HTR-8/SVneo (cell line): ENCODE data around the gene ERCC2.
A peak's percentile ranks its signal among the peaks of the same experiment; 100 is the strongest.
"Not testable (repeated sequence)": the region's sequence is repeated elsewhere in the genome, so short reads cannot be mapped to it uniquely, and the experiment has no call there.

Experiments used
- DNase-seq: peaks from one replicate; pipeline ENCODE4 v3.0.0; 2011; ENCODE audit warnings: low spot score, mixed read lengths; ENCODE audit not compliant: insufficient read length
- FAIRE-seq: peaks from 2 replicates; lab custom pipeline; 2011; peaks lifted over from hg19 to GRCh38; lab: Jason Lieb, UNC

ERCC2 gene

DNA sequence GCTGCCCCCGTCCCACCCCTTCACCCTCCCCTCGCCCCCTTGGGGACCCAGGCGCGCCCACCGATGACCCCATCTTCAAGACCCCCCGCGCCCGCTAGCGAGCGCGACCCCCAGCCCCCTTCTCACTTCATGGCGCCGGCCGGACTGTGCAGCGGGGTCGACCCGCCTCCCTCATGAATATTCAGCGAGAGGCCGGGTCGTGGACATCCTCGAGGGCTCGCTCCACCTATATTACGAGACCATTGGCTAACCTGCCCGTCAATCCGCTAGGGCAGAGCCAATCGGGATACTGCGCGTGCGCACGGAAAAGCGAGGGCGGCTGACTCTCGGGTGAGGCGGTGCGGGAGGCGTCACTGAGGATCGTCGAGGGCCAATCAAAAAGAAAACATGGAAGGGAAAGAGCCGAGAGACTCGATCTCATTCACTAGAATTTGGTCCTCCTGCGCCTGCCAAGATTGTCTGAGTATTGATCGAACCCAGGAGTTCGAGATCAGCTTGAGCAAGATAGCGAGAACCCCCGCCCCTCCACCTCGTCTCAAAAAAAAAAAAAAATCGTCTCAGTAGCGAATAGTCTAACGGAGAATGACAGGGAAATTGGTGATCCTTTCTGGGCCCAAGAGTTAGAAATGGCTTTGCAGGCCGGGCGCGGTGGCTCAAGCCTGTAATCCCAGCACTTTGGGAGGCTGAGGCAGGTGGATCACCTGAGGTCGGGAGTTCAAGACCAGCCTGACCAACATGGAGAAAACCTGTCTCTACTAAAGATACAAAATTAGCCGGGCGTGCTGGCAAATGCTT is at the start of gene ERCC2:
Gene ERCC2, minus strand, starts transcription at position 164 of the 795 bp plus-strand sequence. Its CDS starts 33 bp downstream, at position 131.
- FAIRE-seq = peak; percentile 88
- peak; percentile 100 for DNase-seq

DNA sequence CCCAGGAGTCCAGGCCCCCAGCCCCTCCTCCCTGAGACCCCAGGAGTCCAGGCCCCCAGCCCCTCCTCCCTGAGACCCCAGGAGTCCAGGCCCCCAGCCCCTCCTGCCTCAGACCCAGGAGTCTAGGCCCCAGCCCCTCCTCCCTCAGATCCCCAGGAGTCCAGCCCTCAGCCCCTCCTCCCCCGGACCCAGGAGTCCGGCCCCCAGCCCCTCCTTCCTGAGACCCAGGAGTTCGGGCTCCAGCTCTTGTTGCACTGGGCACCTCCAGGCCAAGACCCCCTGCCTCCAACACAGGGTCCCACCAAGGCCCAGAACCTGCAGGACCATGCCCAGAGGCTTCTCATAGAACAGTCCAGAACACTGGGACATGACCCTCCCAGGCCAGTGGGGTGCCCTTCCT is 49.5 kb upstream of the ERCC2 start:
- FAIRE-seq = no peak
- DNase-seq = no peak

DNA sequence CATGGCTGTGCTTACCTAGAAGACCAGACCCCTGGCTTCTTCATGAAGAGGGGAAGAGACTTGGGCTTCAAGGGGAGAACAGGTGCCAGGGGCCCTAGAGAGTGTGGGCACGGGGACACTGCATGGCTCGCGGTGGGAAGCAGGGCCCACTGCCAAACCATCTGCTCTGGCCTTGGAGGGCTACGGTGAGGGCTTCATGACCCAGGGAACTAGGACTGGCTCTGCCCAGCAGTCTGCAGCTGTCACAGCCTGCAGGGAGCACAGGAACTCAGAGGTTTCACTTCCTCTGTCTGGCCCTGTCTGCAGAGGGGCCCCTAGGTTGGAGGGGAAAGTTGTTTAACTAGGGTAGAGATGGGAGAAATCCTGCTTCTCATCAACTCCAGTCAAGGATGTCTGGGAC is 49.0 kb upstream of the ERCC2 start:
- FAIRE-seq (no peak), DNase-seq (no peak)

DNA sequence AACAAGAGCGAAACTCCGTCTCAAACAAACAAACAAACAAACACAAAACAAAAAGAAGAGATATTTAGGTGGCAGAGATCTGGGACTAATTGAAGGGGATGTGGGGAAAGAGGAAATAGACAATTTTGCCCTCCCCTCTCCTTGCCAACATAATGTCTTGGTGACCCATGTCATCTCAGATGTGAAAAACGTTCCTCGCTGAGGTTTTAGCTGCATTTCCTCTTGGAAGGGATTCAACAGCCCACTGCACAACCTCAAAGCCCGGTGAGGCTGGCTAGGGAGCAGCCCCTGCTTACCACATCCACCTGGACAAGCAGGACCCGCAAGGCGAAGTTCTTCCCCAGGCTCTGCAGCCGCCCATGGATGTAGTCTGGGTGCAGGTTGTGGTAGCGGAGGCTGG is 48.4 kb upstream of the ERCC2 start:
- no peak for FAIRE-seq

DNA sequence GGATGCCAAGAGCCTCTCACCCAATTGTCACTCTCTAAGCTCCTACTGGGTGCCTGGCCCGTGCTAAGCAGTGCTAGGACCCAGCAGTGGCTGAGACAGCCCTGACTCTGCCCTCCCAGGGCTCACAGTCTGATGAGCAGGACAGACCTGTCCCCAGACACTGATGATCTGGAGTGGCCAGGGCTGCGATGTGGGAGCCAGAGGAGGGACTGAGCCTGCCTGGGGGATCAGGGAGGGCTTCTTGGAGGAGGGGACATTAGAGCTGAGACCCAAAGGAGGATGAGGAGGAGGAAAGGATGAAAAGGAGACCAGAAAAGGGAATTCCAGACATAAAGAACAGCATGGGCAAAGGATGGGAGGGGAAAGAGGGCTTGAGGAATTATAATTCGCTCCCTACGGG is 46.8 kb upstream of the ERCC2 start:
- DNase-seq (no peak), FAIRE-seq (no peak)

More for the DNA sequence above, 48.4 kb upstream of the ERCC2 start:
- no peak for DNase-seq

DNA sequence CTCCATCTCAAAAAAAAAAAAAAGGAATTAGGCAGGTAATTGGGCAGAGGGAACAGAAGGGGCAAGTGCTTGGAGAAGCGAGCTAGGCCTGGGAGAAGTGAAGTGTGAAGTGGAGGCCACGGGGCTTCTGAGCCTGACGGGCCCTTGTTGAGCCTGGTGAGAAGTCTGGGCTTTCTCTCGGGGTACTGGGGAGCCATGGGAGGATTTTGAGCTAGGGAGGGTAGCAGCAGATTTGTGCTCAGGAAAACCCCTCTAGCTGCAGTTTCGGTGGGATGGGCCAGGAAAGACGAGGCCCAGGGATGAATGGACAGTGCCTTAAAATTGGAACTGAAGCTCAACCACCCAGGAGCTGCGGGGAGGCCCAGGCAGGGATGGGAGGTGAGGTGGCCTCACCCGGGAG is 44.1 kb upstream of the ERCC2 start:
- DNase-seq (no peak), FAIRE-seq (no peak)

DNA sequence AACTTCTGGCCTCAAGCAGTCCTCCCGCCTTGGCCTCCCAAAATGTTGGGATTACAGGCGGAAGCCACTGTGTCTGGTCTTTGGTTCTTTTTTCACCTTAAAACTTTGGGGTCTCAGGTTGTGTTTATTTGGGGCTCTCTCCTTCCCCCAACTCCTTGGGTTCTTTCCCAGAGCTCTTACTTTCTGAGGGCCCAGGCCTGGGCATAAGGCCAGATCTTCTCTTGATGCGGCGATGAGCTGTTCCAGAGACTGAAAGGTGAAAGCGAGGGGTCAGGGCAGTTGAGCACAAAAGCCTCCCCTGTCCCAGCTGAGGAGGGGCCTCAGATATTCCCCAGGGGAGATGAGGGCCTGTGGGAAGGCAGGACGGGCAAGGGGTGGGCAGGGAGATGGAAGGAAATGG is 43.1 kb upstream of the ERCC2 start:
- FAIRE-seq (no peak), DNase-seq (no peak)

DNA sequence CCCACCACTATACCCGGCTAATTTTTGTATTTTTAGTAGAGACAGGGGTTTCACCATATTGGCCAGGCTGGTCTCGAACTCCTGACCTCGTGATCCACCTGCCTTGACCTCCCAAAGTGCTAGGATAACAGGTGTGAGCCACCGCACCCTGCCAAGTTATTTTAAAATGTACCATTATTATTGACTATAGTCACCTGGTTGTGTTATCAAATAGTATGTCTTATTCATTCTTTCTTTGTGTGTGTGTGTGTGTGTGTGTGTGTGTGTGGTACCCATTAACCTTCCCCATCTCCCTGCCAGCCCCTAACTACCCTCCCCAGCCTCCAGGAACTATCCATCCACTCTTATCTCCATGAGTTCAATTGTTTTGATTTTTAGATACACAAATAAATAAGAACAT is 40.0 kb upstream of the ERCC2 start:
- not testable (repeated sequence) for DNase-seq, FAIRE-seq

DNA sequence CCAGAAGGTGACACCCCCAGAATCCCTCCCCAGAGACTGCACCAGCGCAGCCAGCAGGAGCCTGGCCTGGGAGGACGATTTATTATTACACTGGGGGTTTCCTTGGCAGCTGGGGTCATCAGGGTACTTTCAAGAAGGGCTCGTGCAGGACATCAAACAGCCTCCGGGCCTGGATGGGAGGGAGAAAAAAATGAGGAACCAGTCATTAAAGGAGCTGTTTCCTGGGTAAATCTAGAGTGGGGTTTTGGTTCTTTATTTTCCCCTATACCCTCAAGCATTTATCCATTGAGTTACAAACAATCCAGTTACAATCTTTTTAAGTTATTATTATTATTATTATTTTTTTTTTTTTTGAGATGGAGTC is 39.2 kb upstream of the ERCC2 start:
- FAIRE-seq = no peak
- DNase-seq = no peak

DNA sequence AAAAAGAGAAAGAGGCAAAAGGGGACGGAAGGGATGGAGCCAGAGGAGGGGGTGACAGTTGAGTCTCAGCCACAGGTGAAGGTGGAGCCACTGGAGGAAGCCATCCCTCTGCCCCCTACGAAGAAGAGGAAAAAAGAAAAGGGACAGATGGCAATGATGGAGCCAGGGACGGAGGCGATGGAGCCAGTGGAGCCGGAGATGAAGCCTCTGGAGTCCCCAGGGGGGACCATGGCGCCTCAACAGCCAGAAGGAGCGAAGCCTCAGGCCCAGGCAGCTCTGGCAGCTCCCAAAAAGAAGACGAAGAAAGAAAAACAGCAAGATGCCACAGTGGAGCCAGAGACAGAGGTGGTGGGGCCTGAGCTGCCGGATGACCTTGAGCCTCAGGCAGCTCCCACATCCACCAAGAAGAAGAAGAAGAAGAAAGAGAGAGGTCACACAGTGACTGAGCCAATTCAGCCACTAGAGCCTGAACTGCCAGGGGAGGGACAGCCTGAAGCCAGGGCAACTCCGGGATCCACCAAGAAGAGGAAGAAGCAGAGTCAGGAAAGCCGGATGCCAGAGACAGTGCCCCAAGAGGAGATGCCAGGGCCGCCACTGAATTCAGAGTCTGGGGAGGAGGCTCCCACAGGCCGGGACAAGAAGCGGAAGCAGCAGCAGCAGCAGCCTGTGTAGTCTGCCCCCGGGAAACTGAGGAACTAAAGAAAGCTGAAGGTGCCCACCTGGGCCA is 38.6 kb upstream of the ERCC2 start:
- FAIRE-seq (no peak), DNase-seq (no peak)

DNA sequence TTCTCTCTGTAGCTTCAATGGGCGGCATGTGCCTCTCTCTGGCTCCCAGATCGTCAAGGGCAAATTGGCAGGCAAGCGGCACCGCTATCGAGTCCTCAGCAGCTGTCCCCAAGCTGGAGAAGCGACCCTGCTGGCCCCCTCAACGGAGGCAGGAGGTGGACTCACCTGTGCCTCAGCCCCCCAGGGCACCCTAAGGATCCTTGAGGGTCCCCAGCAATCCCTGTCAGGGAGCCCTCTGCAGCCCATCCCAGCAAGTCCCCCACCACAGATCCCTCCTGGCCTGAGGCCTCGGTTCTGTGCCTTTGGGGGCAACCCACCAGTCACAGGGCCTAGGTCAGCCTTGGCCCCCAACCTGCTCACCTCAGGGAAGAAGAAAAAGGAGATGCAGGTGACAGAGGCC is 37.7 kb upstream of the ERCC2 start:
- FAIRE-seq (no peak), DNase-seq (no peak)

DNA sequence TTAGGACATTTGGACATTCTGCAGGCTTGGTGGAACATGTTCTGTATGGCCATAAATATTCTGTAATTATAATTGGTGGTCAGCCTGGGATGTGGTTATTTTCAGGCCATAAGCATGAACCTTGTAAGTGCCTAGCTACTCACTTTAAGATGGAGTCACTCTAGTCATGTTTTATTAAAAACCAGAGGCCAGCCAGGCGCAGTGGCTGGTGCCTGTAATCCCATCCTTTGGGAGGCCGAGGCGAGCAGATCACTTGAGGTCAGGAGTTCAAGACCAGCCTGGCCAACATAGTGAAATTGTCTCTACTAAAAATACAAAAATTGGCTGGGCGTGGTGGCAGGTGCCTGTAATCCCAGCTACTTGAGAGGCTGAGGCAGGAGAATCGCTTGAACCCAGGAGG is 37.2 kb upstream of the ERCC2 start:
- FAIRE-seq, DNase-seq: not testable (repeated sequence)

DNA sequence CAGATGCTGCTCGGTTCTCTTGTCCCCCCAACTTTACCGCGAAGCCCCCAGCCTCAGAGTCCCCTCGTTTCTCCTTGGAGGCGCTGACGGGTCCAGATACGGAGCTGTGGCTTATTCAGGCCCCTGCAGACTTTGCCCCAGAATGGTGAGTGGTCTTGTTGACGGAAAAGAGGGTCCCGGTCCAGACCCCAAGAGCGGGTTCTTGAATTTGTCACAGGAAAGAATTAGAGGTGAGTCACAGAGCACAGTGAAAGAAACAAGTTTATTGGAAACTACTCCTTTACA is 36.7 kb upstream of the ERCC2 start:
- FAIRE-seq (no peak), DNase-seq (no peak)

DNA sequence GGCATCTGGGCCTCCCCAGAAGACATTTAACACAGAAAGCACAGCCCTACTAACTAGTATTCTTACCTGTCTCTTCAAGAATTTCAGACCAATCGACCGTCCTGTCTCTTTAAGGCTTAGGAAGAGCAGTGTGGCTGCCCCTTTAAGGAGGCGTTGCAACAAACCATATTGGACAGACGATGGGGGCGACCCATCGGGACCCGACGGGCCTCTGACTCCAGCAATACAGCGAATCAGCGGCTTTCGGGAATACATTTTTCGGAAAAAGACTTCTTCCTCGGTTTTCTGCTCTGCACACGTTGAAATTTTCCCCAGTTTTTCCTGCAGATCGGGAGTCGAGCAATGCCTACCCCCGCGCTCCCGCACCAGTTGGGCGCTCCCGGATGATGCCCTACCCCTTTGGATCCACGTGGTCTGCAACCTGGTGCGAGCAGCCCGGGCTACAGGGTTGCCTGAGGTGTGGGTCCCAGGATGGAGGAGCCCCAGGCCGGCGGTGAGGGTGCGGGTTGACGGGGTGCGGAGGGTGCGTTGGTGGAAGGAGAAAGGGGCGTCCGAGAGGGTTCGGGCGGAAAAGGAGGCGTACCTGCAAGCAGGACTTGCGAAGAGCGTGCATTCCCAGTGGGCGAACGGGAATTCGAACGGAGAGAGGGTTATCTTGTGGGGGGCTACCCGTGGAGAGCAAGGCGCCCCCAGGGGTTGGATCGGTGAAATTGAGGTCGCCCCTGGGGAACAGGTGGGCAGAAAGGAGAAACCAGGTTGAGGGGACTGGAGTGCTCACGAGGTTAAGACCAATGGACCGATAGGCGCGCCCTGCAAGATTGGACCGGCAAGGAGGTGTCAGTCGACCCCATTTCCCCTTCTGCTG is 36.1 kb upstream of the ERCC2 start, which contains the start of gene POLR1G:
Gene POLR1G, plus strand, starts transcription at position 419 of the 865 bp plus-strand sequence. Its CDS starts 53 bp downstream, at position 472.
- DNase-seq = peak; percentile 89
- no peak for FAIRE-seq

DNA sequence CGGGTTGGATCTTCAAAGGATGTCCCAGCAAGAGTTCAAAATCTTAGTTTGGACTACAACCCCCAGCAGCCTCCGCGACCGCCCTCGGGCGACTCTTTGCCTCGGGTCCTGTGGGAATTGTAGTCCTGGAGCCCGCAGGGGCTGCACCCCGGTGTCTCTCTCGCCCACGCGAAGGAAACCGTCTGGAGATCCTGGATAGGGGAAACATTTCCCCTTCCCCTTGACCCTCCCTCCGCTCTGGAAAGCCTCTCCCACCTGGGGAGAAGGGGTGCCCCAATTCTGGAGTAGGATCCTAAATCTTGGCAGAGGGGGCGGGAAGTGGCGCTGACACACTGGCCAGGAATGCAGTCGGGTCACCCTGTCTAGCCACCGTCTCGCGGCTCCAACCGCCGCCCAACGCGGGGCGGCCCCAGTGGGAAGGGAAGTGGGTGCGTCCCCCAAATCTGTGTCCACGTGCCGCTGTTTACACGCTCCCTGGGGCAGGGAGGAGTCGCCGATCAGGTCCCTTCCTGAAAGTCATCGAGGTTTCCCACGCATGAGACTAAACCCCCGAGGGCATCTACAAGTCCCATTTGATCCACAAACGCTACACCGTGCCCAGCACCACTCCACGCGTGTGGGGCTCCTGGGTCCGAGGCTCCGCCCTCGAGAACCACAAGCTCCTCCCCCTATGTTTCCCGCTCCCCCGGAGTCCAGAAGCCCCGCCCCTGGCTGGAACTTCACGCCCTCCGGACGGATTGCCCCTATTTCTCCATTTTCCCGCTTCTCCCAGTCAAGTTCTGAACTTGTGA is 35.3 kb upstream of the ERCC2 start:
- FAIRE-seq (peak; percentile 86), DNase-seq (peak; percentile 92)

DNA sequence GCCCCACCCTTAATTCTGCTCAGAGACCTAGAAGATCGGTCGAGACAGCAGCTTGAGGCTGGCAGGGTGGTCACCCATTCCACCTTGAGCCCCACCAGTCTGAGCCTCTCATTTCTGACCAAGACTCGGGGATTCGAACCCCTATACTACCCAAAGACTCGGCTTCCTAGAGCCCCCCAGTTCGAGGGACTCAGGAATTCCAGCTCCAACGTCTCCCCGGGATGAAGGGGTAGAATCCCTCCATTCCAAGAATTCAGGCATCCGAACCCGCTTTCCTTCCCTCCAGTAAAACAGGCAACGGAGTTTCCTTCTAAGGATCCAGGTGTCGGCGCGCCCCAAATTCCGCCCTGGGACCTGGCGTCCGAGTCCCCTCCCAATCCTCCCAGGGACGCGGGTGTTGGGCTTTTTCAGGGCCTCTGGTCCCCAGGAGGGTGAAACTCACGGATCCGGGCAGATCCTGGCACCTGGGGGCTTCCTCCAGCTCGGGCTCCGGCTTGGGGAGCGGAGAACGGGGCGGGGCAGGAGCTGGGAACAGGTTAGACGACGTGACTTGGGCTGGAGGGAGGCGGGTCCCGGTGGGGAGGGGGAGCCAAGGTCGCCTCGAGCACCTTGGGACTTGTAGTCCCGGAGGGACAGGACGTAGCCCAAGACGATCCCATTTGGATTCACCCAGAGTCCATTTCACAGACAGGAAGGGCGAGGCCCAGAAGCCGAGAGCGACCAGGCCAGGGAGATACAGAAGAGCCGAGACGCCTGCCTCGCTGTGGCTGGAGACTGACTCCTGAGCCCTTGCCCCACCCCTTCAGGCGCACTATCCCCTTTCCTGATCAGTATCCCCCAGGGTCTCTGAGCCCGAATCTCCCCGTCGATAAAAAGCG is 34.4 kb upstream of the ERCC2 start, which contains the start of gene PPP1R13L:
Gene PPP1R13L, minus strand, starts transcription at position 513 of the 878 bp plus-strand sequence. CDS start 6,751 bp downstream, outside the sequence.
- DNase-seq = peak; percentile 53
- FAIRE-seq = no peak

DNA sequence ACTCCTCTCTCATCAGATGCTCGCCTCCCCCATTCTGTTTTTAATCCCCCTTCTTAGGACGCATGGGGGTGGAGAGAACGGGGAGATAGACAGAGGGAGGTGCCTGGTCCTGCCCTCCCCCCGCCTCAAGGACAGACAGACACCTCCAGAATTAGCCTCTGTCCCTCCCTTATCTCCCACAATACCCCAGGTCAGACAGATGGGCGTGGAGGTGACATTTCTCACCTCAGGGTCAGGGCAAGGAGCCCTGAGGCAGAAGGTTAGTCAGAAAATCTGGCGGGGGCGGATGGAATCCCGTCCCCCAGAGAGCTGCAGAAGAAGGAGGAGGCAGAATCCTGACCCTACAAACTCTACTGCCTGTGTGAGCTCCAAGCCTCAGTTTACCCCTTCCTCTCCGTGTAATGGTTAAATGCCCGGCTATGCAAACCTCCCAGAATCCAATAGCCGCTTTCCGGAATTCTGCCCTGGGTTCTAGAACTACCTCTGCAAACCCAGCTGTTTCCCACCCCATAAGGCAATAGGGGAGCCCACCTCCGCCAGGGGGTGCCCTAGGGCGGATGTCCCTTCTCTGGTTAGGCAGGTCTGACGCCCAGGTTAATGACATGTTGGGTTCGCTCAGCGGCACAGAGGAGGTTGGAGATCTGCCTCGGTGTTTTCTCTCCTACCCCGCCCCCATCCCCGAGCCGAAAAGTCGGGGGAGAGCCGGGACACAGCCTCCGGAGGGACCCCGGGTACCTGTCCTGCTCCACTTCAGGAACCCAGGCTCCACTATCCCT is 33.6 kb upstream of the ERCC2 start:
- DNase-seq (no peak), FAIRE-seq (no peak)

DNA sequence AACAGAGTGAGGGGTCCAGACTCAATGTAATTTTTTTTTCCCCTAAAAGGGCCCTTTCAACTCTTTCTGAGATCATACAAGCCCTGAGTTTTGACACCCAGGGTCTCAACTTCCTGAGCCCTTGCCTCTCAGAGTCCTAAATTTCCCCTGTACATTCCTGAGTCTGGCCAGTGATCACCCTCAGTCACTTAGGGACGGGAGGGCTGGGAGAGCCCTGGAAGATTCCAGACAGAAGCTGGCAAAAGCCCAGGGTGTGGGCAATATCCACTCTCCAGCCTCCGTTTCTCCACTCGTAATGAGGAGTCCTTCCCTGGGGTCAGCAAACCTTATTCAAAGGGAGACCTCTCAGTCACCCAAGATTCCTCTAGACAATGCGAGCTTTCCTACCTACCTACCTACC is 32.9 kb upstream of the ERCC2 start:
- DNase-seq (no peak), FAIRE-seq (no peak)
